ENCODE data around the gene CYSTM1. TPM values are rescaled to one million over a fixed set of nuclear protein-coding genes. Genes with fewer than 3 reads are reported as not detected.
A peak's percentile ranks its signal among the peaks of the same experiment; 100 is the strongest.

CYSTM1 gene
- polyA plus RNA-seq, 10 donors: 19.6 to 40.6 (median 37.0) TPM

- DNase-seq: no peak
Measured at GRCh38 chr5:140234377-140234989, 59.5 kb downstream of the CYSTM1 start.

GRCh38 chr5:140235791-140236551, 61.0 kb downstream of the CYSTM1 start:
- no peak for DNase-seq

DNA sequence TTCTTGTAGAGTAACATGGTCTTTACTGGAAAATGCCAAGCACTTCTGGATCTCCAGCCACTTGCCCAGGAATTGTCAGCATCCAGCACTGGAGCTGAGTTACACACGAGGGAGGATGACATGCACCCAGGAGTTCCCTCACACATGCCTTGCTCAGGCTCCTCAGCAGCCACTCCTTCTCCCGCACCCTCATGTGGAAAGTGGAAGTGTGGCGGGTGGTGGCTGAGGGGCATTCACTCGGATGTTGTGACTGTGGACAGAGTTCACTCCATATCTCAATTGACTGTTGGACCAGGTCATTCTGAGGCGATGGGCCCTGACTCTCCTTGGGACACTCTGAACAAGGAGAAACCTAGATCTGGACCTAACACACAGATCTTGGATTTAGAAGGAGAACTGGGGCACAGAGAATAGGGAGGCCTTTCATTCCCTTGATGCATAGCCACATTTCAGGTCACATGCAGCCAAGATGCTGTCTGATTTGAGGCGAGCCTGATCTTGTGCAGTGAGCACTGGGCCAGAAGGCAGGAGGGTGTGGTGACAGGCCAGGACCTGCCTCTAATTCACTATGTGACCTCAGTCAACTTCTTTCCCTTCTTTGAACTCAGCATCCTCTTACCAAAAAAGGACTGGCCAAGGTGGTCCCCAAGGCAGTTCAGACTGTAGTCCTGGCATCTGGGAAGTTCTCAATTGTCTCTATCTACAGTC, 62.1 kb downstream of the CYSTM1 start:
- no peak for DNase-seq

DNA sequence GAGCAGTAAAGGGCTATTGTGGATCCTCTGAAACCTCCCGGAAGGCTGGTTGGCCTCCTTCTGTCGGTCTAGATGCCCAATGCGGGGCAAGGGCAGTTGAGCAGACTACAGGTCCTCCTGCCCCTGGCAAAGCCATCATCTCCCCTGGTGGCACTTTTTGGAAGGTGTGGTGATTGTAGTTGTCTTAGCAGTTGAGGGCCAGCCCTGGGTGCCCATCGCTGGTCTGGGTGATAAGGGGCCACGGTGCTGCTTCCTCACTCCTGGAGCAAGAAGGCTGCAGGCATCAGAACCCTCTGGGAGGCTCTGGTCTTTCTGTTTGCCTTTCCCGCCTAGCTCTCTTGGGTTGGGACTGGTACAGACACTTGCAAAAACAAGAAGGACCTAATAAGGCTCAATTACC, 63.8 kb downstream of the CYSTM1 start:
- DNase-seq: no peak

GRCh38 chr5:140239461-140239860, 64.5 kb downstream of the CYSTM1 start:
- DNase-seq: no peak

- peak in 2 of 3 donors; percentile 48 to 60 for DNase-seq
Measured at GRCh38 chr5:140239939-140240700, 65.1 kb downstream of the CYSTM1 start.

GRCh38 chr5:140240987-140241706, 66.2 kb downstream of the CYSTM1 start:
- peak; percentile 85 to 90 (median 85) for DNase-seq

DNA sequence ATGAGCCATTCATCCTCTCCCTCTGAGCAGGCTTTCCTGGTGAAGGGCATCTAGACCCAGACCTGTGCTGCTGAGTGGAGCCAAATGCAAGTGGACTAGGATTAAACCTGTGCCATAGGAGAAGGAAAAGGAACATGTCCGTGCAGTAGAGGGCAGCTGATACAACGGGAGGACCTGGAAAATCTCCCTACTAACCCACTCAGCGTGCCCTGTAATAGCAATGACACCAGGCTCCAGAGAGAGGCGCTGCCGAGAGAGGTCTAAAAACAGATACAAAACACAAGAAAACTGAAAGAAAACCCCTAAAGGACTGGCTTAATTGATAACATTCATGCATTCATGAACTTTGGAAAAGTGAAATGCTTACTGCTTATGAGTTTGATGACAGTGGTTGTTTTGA, 67.1 kb downstream of the CYSTM1 start:
- no peak for DNase-seq

DNA sequence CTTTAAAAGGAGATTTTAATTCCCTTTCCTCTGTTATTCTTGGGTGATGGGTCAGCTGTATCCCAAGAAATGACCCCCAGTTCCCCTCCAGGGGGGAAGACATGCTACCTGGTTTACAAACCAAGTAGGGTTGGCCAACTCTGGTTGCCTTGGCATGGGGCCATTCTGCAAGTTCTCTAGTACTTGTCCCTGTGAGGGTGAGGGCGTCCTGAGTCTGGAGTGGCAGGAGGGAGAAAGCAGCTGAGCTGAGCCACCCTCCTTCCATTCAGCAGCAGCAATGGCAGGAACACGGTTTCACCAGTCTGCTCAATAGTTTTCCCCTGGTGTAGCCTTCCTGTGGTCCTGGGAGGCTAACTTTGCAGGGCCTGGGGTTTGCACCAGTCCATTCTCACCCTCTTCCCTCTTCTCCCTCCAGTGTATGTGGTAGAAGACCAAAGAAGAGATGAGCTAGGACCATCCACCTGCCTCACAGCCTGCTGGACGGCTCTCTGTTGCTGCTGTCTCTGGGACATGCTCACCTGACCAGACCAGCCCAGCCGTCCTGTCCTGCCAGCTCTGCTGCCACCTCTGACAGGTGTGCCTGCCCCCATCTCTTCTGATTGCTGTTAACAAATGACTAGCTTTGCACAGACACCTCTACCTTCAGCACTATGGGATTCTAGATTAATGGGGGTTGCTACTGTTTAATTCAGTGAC, 68.0 kb downstream of the CYSTM1 start:
- no peak for DNase-seq

DNA sequence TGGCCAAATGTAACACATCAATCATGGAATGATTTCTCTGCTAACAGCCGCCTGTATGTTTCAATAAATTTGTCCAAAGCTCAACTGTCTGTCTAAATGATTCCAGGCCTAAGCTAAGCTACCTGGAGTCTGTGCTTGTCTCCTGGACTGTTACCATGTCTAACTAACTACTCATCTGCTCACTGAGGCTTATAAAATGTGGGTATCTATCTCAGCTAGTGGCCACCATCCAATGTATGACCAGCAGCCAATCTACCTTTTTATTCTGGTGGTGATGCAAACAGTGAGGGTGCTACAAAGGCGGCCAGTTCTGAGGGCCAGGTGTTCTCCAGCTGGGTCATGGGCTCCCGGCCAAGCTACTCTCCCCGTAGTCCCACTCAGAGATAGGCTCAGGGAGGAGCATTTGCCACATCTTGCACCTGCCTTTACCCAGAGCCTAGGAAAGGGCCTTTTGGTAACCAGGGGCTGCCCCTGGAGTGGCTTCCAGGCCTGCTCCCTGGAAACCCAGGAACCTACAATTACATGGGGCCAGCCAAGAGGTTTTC, 68.8 kb downstream of the CYSTM1 start:
- DNase-seq: no peak

DNA sequence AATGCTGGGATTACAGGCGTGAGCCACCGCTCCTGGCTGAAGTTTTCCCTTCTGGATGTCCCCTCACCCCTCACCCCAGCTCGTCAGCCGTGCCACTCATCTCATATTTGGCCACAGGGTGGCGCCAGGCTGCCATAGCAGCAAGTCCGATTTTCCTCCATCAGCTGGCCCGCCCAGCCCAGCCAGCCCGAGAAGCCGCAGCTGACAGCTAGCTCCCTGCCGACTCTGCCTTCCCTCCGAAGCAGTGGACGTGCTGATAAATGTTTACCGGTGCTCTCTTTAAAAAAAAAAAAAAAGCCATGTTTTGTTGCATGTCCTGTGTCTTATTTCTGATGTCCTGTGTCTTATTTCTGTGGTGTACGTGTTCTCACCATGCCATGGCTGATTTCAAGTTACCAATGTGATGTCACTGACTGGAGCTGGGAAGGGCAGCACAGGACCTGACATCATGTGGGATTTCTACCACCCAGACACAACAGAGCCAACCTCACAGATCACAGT, 69.6 kb downstream of the CYSTM1 start:
- DNase-seq: peak; percentile 84 to 93 (median 85)

DNA sequence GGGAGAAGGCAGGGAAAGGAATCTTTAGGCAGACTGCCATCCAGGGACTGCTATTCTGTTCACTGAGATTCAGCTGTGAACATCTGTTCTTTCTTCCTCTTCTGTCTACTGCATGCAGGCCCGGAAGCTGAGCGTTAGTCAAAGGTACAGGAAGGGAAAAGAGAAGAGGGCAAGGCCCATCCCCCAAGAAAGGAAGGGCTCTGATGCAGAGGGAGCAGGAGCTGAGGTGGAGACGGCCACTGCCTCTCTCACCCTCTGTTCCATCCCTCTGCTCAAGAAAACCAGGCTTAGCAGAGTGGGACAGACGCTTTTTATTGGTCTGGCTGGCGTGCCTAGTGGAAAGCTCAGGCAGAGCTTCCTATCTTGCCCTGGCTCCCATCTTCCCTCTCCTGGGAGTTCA, 70.4 kb downstream of the CYSTM1 start:
- peak in 1 of 3 donors; percentile 43 for DNase-seq

DNA sequence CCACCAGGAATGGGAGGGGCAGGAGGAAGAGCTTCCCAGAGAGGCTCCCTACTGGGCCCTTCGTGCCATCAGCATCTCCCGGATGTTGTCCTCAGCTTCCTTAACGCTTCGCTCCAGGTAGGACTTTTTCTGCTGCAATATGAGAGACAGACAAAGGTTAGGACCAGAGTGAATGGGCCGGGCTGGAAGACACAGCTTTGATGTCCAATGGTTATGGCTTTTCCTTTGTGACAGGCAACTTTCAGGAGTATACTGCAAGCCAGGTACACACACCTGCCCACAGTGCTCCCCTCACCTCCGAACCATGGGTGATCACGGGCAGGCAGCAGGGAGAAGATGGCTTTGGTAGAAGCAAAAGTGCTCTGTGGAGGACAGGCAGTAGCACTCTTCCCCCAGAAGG, 70.9 kb downstream of the CYSTM1 start:
- DNase-seq: no peak

DNA sequence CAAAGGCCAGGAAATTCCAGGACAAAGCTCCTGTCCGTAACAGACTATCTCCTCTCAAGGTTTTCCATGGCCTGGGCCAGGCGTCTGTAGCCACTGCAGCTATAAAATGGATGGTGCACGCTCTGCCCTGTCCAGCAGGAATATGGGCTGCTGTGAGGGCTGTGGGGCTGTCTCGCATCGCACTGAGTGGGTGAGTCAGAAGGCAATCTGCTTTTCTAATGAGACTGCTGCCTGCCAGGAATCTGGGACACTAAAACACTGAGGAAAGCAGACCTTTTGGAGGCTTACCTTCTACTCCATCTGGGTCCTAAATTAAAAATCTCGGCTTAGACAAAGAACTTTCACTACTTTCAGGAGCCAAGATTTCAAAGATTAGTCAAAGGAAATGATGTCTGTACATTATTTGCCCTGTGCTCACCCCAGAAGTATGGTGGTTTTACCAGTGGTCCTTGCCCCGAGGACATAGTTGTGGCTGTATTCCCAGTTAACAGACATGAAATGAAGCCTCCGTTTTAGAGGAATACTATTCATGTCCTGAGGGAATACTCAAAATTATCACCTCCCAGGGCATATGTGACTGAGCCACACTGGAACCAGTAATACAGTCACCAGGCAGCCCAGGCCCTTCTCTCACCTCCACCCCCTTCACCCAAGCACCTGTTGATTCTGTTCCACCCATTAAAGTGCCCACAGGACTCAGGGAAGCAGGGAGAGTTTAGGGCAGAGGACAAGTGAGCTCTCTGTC, 71.6 kb downstream of the CYSTM1 start:
- DNase-seq: peak; percentile 47 to 74 (median 60)

DNA sequence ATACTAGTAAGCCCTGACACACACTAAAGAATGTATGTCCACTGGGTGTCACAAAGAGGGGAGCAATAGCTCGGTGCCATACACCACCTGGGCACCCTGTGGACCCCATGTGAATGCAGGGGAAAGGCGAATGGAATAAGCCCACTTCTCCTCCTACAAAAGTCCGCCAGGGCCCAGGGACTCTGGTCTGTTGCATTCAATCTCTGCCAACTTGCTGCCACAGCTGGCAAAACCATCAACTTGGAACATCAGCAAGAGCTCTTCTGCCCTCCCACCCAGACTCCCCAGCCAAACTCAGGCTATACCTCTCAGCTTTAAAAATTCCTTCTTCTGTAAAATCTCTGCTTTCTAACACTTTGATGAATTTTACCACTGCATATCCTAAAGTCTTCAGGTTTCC, 73.4 kb downstream of the CYSTM1 start:
- peak in 1 of 3 donors; percentile 51 for DNase-seq

GRCh38 chr5:140249536-140249935, 74.5 kb downstream of the CYSTM1 start:
- DNase-seq: no peak

DNA sequence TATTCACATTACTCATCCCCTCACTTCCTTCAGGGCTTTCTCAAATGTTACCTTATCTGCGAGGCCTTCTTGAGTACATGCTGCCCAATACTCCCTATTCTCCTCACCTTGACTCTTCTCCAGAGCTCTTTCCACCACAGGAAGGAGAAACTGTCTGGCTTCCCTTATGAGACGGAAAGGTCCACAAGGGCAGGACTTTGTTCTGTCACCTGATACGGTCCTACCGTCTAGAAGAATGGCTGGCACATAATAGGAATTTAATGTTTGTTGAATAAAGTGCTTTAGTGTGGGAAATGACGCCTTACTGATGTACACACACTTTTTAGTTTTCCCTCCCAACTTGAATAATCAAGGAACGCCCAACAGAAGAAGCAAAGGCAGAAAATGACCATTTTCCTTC, 75.4 kb downstream of the CYSTM1 start:
- DNase-seq: no peak

- DNase-seq: peak in 2 of 3 donors; percentile 32 to 94
Measured at GRCh38 chr5:140251527-140251973, 76.6 kb downstream of the CYSTM1 start.

DNA sequence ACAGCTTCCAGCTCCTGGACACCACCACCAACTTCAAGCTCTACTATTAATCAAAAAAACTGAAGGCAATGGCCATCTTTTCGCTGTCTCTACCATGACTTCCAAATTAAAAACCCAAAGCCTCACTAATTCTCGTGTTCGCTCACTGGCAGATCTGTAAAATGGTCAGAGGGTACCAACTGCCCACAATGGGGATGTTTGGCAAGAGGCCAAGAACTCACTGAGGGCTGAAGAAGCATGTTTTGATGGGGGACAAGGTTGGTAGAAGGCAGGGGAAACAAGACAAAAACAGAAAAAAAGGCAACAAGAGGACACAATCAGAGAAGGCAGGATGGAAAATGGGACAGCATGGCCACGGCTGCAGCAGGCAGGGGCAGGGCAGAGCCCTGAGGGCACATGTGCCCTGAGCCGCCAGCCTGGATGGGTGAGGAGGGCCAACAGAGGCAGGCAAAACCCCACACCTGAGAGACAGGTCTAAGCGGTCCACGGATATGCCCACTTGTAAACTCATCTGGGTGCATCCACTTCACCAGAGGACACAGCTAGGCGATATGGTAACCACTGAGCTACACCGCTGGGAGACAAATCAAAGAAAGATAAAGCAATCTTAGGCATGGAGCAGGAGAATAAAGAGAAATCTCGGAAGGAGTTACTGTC, 77.6 kb downstream of the CYSTM1 start:
- DNase-seq: no peak

All from muscle of back (tissue), 11 donors.